ENCODE measurements around the gene MATCAP1.

DNA sequence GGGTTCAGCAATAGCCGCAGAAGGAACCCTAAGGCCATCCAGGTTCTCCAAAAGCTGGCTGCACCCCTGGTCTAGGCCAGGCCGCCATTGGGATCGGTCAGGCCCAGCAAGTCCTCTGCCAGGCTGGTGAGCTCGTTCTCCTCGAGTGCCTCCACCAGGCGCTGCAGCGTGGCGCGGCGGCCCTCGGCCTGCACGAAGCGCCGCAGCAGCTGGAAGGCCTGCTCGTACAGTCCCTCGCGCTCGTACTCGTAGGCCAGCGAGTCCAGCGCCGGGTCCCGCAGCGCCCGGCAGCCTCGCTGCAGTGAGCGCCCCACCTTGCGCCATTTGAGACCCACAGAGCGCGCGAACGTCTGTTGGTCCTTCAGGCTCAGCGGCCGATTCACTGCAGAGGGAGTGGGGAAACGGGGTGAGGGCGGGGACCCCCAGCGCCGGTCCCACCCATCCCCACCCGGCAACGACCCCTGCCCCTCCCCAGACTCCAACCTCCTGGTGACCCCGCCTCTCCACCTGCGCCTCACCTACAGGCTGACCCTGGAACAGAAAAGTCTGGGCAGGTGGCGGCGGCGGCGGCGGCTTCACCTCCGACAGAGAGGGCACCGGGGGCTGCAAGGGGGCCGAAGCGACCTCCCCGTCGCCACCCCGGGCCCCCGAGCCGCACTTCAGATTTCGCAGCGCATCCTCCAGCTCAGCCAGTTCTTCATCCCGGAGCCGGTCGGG lies 29.0 kb downstream of the MATCAP1 start:
- TF ChIP-seq, protein P1, sequence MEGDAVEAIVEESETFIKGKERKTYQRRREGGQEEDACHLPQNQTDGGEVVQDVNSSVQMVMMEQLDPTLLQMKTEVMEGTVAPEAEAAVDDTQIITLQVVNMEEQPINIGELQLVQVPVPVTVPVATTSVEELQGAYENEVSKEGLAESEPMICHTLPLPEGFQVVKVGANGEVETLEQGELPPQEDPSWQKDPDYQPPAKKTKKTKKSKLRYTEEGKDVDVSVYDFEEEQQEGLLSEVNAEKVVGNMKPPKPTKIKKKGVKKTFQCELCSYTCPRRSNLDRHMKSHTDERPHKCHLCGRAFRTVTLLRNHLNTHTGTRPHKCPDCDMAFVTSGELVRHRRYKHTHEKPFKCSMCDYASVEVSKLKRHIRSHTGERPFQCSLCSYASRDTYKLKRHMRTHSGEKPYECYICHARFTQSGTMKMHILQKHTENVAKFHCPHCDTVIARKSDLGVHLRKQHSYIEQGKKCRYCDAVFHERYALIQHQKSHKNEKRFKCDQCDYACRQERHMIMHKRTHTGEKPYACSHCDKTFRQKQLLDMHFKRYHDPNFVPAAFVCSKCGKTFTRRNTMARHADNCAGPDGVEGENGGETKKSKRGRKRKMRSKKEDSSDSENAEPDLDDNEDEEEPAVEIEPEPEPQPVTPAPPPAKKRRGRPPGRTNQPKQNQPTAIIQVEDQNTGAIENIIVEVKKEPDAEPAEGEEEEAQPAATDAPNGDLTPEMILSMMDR (optimal IDR thresholded peaks at IDR 0.05 in 1 of 3, IDR thresholded peaks at IDR 0.05 in 1 of 3, conservative IDR thresholded peaks at IDR 0.05 in 1 of 3; ENCODE audit: extremely low read depth in 1 of 3, insufficient read depth in 2 of 3, low read length in 3 of 3), result no peak
- no peak for TF ChIP-seq EZH2 (IDR thresholded peaks at IDR 0.05; ENCODE audit: low read length)
